HS-27A (cell line): Measurements from ENCODE around the gene NELFB.

Experiments used
- DNase-seq: peaks from one replicate; pipeline ENCODE4 v3.0.0-alpha.2; 2012; ENCODE audit warnings: low read depth, missing footprints

The NELFB gene

GRCh38 chr9:137314561-137315560, 59.7 kb downstream of the NELFB start:
- no peak for DNase-seq

DNA sequence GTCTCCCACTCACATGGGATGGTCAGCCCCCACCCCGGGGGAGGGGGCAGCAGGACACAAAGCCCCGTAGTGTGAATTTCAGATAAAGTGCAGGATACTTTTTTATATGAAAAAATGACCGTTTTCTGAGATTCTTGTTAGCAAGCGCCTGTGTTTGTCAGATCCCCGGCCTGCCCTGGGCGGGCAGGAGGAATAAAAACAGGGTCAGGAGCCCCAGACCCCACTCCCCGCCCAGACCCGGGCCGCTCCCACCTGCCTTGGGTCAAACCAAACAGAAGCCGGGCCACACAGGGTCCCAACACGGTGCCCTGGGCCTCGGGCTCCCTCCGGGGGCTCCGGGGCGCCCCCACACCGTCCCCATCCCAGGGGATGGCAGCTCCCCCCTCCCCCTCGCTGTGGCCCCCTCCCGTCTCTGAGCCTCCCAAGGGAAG, 60.5 kb downstream of the NELFB start:
- DNase-seq, result no peak

DNA sequence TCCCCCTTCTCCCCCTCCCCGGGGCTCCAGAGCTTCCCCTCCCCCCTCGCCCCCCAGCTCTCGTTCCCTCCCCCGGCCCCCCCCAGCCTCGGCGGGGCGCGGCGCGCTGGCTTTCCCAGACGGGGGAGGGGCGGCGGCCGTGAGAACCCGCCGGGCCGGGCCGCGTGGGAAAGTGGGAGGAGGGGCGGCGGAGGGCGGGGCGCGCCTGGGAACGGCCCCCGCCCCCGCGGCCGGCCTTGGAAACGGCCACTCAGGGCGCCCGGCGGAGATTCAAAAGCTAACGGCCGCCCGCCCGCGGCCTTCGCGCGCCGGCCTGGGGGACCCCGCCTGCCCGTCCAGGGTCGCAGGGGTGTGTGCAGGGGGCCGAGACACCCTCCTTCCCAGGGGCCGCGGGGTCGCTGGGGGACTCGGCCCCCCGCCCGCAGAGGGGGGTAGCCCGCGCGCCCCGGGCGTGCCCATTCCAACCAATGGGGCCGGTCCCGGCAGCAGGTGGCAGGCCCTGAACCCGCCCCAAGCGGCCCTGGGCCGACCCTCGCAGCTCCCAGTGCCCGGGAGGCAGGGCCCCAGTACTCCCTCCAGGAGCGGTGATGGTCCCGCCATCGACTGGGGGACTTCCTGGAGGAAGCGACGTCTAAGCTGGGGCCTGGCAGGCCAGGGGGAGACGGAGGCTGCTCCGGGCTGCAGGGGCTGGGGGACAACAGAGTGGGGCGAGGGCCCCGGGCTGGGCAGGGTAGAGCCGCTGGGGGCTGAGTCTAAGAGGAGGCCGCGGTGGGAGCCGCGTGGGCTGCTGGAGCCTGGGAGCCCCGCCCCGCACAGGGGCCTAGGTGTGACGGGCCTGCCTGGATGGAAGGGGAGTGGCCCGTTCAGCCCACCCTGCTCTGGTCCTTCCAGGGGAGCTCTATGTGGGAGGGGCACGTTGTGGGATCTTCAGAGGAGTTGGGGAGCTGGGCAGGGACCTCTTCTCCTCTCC, 61.2 kb downstream of the NELFB start:
- DNase-seq, result no peak

DNA sequence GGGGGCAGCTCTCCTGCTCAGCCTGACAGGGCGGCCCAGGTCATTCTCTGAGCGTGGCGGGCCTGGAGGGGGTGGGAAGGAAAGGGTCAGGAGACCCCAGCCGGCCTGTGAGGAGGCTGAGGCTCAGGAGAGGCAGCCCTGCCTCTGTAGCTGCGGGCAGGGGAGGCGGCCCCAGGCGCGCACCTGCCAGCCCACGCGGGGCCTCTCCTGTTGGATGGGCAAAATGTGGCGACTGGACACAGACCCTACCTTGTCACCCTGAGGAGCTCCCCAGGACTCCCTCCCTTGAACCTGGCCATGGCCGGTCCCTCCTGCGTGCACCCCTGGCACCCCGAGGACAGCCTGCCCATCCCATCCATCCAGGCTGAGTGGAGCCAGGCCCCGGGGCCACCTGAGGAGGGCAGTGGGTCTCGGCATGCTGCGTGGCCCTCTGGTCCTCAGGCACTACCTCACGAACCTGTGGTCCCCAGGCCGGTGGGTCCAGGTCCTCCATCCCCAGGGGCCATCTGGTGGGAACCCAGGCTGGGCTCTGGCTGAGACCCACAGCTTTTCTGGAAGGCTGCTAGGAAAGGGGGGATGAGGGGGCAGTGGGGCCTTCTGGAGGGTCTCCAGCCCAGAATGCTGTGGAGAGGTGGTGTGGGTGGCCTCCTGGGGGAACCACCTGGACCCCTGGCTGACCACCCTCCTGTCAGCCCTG, 62.0 kb downstream of the NELFB start:
- DNase-seq, result no peak

DNA sequence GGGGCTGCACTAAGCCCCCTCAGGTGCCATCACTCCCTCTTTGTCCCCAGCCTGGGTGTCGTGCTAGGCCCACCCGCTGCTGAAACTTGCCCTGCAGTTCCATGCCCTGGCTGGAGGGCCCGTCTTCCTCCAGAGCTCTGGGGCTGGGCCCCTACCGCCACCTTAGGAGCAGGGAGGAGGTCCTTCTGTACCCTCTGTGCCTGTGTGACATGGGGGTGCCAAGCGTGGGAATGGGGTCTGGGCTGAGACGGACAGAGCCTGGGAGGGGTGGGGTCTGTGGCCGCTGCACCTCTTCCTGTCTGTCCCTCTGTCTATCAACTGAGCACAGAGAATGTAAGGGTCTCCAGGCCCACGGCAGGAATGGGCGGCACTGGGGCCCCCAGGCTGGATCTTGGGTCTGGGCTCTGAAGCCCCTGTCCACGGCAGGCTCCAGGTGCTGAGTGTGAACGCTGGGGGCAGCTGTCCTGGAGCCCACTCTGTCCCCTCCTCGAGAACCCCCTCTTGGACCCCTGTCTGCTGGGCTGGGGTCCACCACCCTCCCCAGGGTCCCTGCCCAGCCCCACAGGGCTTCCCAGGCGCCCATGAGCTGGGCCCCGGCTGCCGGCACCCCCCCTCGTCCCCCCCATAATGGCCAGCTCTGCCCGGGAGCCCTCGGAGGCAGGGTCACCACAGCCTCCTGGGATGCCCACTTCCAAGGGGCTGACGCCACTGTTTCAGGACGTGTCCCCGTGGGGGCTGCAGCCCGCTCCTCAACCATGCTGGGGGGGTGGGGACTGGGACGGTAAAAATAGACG, 62.8 kb downstream of the NELFB start:
- DNase-seq, result no peak

- DNase-seq, result no peak
Observed at GRCh38 chr9:137318602-137319001, 63.5 kb downstream of the NELFB start.

- no peak for DNase-seq
Observed at GRCh38 chr9:137319011-137319738, 64.0 kb downstream of the NELFB start.

- DNase-seq, result no peak
Observed at GRCh38 chr9:137319739-137320551, 64.8 kb downstream of the NELFB start.

- DNase-seq, result no peak
Observed at GRCh38 chr9:137320555-137321384, 65.6 kb downstream of the NELFB start.

GRCh38 chr9:137321726-137322361, 66.7 kb downstream of the NELFB start:
- no peak for DNase-seq
